COLO829 (cell line): ENCODE measurements around the gene RPP14.

Experiments
- DNase-seq: peaks from one replicate; pipeline ENCODE4 v3.0.0; 2012; ENCODE audit warnings: low spot score

Gene RPP14

DNA sequence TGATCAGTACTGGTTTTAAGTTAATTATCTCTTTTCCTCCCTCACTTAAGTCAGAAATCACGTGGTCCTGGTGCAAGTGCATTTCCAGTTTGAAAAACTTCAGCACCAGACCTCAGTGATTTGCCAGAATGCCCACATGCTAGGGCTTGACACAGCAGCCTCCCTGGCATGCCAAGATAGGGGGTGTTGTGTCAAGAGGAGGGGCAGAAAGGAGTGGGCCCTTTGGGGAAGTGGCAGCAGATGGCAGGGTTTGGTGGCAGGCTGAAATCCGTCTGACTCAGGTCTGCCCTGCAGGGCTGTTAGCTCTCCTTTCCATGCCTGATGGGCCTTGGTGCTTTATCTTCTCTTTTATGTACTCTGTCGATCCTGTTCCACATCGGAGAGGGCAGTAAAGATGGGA lies 50.0 kb downstream of the RPP14 start:
- no peak for DNase-seq

DNA sequence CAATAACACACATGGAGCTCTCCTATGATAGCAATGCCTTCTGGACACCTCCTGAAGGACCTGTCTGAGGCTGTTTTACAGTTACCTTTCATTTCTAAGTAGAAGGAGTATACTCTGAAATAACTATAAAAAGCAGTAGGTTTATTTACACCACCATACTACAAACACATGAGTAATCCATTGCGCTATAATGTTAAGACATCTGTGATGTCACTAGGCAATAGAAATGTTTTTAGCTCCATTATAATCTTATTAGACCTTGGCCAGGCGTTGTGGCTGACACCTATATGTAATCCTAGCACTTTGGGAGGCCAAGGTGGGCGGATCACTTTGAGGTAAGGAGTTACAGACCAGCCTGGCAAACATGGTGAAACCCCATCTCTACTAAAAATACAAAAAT lies 51.4 kb downstream of the RPP14 start:
- DNase-seq, result no peak

DNA sequence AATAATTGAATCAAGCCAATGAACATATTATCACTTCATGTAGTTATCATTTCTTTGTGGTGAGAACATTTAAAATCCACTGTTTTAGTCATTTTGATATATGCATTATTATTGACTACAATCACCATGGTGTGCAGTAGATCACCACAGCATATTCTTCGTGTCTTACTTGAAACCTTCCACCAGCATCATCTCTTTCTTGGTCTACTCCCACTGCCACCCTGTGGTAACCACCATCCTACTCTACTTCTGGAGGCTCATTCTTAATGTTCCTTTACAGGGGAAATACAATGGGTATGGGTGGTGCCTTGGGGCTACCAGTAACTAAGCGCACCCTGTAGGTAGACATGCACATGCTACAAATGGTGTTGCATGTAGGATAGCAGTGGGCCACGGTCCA lies 52.0 kb downstream of the RPP14 start:
- no peak for DNase-seq

DNA sequence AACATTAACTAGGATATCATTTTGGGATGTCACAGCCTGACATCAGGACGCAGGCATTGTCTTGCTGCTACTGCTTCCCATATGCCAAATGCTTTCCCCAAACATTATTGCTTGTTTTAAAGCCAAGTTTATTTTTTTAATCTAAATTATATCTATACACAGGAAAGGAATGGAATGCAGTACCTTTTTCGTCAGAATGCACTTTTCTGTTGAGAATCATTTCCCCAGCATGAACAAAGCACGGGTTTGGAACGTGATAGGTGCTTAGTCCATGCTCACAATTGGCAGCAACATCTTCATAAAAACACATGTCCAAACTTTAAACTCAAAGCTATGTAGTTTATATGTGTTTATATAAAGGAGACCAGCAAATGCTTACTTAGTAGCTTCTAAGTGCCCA lies 52.8 kb downstream of the RPP14 start:
- no peak for DNase-seq

DNA sequence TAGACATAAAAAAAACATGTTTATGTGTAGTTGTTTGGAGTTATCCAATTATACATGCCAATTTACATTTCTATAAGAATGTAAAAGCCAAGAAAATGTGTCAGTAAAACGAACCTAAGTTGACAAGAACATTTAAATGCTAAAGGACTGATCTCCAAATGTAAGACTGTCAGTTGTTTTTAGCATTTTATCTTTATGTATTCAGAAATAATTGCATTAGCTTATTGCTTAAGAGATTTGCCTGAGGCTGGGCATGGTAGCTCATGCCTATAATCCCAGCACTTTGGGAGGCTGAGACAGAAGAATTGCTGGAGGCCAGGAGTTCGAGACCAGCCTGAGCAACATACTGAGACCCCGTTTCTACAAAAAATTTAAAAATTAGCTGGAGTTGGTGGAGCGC lies 53.6 kb downstream of the RPP14 start:
- no peak for DNase-seq

DNA sequence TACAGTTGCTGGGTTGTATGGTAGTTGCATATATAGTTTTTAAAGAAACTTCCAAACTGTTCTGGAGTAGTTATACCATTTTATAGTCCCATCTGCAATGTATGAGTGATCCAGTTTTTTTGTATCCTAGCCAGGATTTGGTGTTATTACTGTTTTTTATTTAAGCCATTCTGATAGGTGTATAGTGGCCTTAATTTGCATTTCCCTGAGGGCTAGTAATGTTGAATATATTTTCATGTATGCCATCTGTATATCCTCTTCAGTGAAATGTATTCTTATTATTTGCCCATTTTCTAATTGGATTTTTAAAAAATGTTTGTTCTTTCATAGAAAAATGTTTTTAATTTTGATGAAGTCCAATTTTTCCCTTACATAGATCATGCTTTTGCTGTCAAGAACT lies 55.8 kb downstream of the RPP14 start:
- DNase-seq, result no peak

DNA sequence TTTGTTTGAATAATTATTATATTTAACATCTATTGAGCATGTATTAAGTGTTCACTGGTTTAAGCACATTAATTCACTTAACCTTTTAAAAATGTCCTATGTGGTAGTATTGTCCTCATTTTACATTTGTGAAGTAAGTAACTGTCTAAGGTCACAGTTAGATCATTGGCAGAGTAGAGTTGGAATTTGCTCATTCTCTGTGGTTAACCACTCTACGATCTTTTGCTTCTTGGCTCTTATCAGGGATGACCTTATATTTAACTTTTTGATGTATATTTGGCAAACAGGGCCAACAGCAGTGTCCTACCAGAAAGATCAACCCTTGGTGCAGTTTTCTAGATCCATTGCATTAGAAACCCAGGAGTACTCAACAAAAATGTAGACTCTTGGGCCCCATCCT lies 60.7 kb downstream of the RPP14 start:
- no peak for DNase-seq

DNA sequence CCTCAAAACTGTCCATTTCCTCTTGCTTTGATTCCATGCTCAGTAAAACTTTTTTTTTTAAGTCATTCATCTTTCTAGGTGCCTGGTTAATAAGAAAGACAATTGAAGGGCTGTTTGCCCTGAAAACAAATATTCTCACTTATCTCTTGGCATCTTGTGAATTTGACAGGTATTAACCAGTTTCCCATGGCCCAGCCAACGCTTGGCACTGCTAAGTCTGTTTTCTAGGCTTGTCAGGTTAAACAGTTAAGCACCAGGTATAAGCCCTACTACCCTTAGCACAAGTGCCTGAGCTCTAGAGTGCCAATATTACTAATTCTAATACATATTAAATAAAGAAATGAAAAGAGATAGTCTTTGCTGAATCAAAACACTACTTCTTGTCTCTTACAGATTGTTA lies 63.0 kb downstream of the RPP14 start:
- no peak for DNase-seq
